ENCODE results near the gene BCOR.

The BCOR gene

DNA sequence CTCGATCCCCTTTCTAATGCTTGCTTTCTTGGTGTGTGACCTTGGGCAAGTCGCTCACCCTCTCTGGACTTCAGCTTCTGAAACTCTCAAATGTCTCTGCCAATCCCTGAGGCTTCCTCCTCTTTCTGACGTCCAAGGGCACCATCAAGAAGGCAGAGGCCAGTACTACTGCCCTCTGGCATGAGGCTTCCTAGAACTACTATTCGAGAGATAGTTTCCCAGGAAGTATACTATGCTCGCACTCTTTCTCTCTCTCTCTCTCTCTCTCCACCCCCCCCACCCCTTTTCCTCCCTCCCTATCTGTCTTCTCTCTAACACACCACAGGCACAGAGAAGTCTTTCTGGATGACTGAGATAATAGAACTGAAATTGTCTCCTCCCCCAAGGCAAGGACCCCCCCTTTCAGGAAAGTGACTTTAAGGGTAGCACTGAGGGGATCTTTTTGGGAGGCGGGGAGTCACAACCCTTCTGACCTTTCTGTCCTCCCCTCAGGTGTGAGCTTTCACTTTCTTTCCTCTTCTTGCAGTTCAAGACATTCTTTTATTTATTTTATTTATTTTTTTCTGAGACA lies 20.0 kb upstream of the BCOR start:
- DNase-seq (ENCODE audit: low spot score), result no peak
- in situ Hi-C loops (cut with MboI; ENCODE audit: low pct_unique_long_range_greater_than_20kb, low sequenced_read_pairs, unreplicated experiment), result no loop called here
- TF ChIP-seq, protein P1, sequence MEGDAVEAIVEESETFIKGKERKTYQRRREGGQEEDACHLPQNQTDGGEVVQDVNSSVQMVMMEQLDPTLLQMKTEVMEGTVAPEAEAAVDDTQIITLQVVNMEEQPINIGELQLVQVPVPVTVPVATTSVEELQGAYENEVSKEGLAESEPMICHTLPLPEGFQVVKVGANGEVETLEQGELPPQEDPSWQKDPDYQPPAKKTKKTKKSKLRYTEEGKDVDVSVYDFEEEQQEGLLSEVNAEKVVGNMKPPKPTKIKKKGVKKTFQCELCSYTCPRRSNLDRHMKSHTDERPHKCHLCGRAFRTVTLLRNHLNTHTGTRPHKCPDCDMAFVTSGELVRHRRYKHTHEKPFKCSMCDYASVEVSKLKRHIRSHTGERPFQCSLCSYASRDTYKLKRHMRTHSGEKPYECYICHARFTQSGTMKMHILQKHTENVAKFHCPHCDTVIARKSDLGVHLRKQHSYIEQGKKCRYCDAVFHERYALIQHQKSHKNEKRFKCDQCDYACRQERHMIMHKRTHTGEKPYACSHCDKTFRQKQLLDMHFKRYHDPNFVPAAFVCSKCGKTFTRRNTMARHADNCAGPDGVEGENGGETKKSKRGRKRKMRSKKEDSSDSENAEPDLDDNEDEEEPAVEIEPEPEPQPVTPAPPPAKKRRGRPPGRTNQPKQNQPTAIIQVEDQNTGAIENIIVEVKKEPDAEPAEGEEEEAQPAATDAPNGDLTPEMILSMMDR (IDR thresholded peaks at IDR 0.05; ENCODE audit: extremely low read depth, insufficient read depth, missing control alignments), result no peak

DNA sequence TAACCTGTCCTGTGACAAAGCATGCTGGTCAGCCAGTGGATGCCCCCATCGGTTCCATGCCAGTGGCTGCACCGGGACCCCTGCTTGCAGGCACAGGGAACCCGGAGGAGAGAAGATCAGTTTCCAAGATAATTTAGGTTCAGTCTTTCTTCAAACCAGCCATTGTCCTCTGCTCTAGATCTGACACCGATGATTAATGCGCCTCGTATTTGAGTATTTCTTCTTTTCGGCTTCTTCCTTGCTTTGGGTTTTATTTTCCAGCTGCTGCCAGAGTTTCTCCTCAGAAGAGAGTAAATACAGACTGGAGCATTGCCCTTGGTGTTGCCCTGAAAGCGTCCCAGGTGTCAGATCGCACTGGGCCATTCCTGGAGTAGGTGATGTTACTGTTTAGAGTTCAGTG lies 19.2 kb upstream of the BCOR start:
- TF ChIP-seq, protein P1 (IDR thresholded peaks at IDR 0.05; ENCODE audit: extremely low read depth, insufficient read depth, missing control alignments), result no peak
- no peak for DNase-seq (ENCODE audit: low spot score)
- in situ Hi-C loops (cut with MboI; ENCODE audit: low pct_unique_long_range_greater_than_20kb, low sequenced_read_pairs, unreplicated experiment), result no loop called here

DNA sequence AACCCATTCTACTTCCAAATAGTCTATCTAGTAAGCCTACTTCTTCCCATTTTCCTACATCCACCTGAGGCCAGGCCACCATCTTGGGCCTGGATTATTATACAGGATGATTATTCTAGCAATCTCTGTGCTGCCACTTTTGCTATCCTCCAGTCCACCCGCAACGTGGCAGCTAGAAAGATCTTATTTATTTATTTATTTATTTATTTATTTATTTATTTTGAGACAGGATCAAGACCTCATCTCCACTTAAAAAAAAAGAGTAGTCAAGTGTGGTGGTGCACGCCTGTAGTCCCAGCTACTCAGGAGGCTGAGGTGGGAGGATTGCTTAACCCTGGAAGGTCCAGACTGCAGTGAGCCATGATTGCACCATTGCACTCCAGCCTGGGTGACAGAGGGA lies 15.2 kb upstream of the BCOR start:
- no peak for DNase-seq (ENCODE audit: low spot score)
- TF ChIP-seq, protein P1 (IDR thresholded peaks at IDR 0.05; ENCODE audit: extremely low read depth, insufficient read depth, missing control alignments), result no peak
- in situ Hi-C loops (cut with MboI; ENCODE audit: low pct_unique_long_range_greater_than_20kb, low sequenced_read_pairs, unreplicated experiment), result no loop called here

DNA sequence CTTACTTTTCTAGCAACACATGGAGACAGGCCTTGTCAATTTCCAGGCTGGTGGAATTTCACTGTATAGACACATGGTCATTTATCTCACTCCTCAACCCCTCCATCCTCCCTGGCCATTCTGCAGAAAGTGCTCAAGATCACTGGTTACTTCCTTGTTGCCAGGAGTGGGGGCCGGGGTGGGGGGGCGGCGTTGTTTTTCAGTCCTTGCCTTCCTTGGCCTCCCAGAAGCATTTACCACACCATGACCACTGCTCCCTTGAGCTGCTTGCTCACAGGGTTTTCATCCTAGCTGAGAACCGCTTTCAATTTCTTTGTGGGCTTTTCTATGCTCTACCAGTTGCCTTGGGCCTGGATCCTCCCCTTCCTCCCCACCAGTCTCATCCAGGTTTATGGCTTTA lies 14.1 kb upstream of the BCOR start:
- TF ChIP-seq, protein P1 (IDR thresholded peaks at IDR 0.05; ENCODE audit: extremely low read depth, insufficient read depth, missing control alignments), result no peak
- no peak for DNase-seq (ENCODE audit: low spot score)
- in situ Hi-C loops (cut with MboI; ENCODE audit: low pct_unique_long_range_greater_than_20kb, low sequenced_read_pairs, unreplicated experiment), result no loop called here

DNA sequence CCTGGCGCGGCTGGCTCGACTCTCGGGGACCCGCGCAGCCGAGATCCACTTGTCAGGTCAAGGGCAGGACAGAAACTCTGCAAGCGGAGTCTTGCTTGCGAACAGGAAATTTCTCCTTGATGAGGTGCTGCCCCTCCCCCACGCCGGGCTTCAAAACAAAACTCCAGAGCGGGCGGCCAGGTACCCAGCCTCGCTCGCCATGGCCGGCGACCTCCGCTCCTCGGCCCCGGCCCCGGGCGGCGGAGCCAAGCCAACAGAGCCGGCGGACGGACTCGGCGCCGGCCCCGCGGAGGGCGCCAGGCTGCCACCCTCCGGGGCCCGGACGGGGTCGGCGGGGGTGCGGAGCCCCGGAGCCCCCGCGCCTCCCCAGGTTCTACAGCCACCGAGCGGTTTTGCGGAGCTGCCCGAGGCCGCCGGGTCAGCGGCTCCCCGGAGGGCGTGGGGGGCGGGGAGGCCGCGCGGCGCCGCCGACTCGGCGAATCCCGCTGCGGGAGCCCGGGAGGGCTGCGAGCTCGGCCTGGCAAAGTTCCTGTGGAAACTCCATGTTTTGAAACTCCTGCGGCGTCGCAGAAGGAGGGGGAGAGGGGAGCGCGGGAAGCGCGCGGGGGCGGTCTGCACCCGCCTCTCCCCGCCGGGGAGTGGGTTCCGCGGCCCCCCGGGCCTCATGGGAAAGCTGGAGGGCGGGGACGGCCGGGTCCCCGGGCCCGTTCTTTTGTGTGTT lies 11.7 kb upstream of the BCOR start:
- in situ Hi-C loops (cut with MboI; ENCODE audit: low pct_unique_long_range_greater_than_20kb, low sequenced_read_pairs, unreplicated experiment), result no loop called here
- DNase-seq (ENCODE audit: low spot score), result no peak
- TF ChIP-seq, protein P1 (IDR thresholded peaks at IDR 0.05; ENCODE audit: extremely low read depth, insufficient read depth, missing control alignments), result no peak

DNA sequence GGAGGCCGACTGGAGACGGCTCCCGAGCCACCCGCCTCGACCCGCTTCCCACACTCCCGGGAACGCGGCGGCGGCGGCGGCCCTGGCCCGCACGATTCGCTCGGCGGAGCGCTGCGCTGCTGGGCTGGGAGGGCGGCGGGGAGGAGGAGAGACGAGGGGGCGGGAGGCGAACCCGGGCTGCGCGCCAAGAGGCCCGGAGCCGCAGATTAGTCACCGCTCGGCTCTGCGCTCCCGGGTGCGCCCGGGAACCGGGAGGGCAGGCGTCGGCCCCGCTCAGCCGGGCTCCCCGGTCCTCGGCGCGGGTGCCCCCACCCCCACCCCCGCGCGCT lies 11.2 kb upstream of the BCOR start:
- TF ChIP-seq, protein P1 (IDR thresholded peaks at IDR 0.05; ENCODE audit: extremely low read depth, insufficient read depth, missing control alignments), result no peak
- peak; percentile 73 for DNase-seq (ENCODE audit: low spot score)
- in situ Hi-C loops (cut with MboI; ENCODE audit: low pct_unique_long_range_greater_than_20kb, low sequenced_read_pairs, unreplicated experiment), result no loop called here

All from GM13977 (cell line).